Vagina (tissue), 2 donors: Measurements from ENCODE around the gene KRT4. TPM values are rescaled to one million over a fixed set of nuclear protein-coding genes. Genes with fewer than 3 reads are reported as not detected.

Experiments used
- DNase-seq, 2 donors: peaks; one replicate each; pipeline ENCODE4 v3.0.0-alpha.2; 2017; ENCODE audit errors: extremely low spot score in 2 of 2
- H3K27ac ChIP-seq: fragments of 200-600 bp; sonication (generic); one replicate; pipeline ENCODE4 v1.5.1; 2019
- H3K27me3 ChIP-seq: fragments of 200-600 bp; sonication (generic); one replicate; pipeline ENCODE4 v1.5.1; 2019
- H3K36me3 ChIP-seq, 2 donors: fragments of 200-600 bp; sonication (generic); one replicate each; pipeline ENCODE4 v1.5.1; 2017 to 2019
- H3K4me1 ChIP-seq: fragments of 200-600 bp; sonication (generic); one replicate; pipeline ENCODE4 v1.5.1; 2019
- H3K4me3 ChIP-seq, 2 donors: fragments of 200-600 bp; sonication (generic); 1 replicate in 1 of 2; 2 replicates in 1 of 2; pipeline ENCODE4 v1.5.1; 2016 to 2019
- H3K9me3 ChIP-seq: fragments of 200-600 bp; sonication (generic); one replicate; pipeline ENCODE4 v1.5.1; 2019
- CTCF ChIP-seq, 3 experiments: fragments of 450-650 bp in 2 of 3; fragments of 200-600 bp in 1 of 3; sonication (generic) in 1 of 3; IDR thresholded peaks; one replicate each; pipeline ENCODE4 v1.5.1; 2017 to 2019; ENCODE audit warnings: antibody characterized with exemption in 3 of 3, mild to moderate bottlenecking in 2 of 3, moderate library complexity in 2 of 3
- POLR2A ChIP-seq, 2 donors: fragments of 450-650 bp; IDR thresholded peaks; one replicate each; pipeline ENCODE4 v1.6.1; 2017; ENCODE audit warnings: antibody characterized with exemption in 2 of 2, mild to moderate bottlenecking in 2 of 2, moderate library complexity in 2 of 2
- POLR2AphosphoS5 ChIP-seq, 2 donors: sonication (generic); formaldehyde crosslinking; IDR thresholded peaks; one replicate each; pipeline ENCODE4 v1.9.0; 2017; ENCODE audit warnings: antibody characterized with exemption in 2 of 2, mild to moderate bottlenecking in 2 of 2, low read depth in 1 of 2; ENCODE audit not compliant: insufficient read depth in 1 of 2
- intact Hi-C: fragments of 100-400 bp; cut with DNase I; formaldehyde crosslinking; loops from one replicate; pipeline ENCODE4 v1.15.1; 2023
- total RNA-seq: library from RNA; depleted of rRNA; stranded (reverse); fragments of >200 nt; gene quantifications from one replicate; pipeline ENCODE4 v1.2.3, GENCODE V29; 2016

KRT4 gene
- total RNA-seq, 1 donor from 2014 or later, result 354 TPM

- no peak overlapping the region for H3K27ac ChIP-seq
- H3K9me3 ChIP-seq, result no peaks in the 10 kb centered on the region
- no peaks in the 10 kb centered on the region for H3K27me3 ChIP-seq
- intact Hi-C loops, result no loop called here
- H3K4me1 ChIP-seq, result no peaks in the 10 kb centered on the region
- DNase-seq, result no peak
- H3K4me3 ChIP-seq, result no peak overlapping the region
- no peaks in the 10 kb centered on the region for H3K36me3 ChIP-seq
- TF ChIP-seq POLR2A (IDR thresholded peaks at IDR 0.05), result no peak
- TF ChIP-seq CTCF (IDR thresholded peaks at IDR 0.05), result no peak
- no peak for TF ChIP-seq POLR2AphosphoS5 (IDR thresholded peaks at IDR 0.05; ENCODE audit: insufficient read depth in 1 of 2, low read depth in 1 of 2)
These were observed 9.0 kb upstream of the KRT4 start for GRCh38 chr12:52822771-52823510.

- TF ChIP-seq POLR2A (IDR thresholded peaks at IDR 0.05), result no peak
- no peak for TF ChIP-seq CTCF (IDR thresholded peaks at IDR 0.05)
- TF ChIP-seq POLR2AphosphoS5 (IDR thresholded peaks at IDR 0.05; ENCODE audit: insufficient read depth in 1 of 2, low read depth in 1 of 2), result no peak
- intact Hi-C loops, result no loop called here
- no peak for DNase-seq
- Histone ChIP-seq H3K4me1 (no peaks in the 10 kb centered on the region), H3K27ac (no peak overlapping the region), H3K27me3 (no peaks in the 10 kb centered on the region), H3K9me3 (no peaks in the 10 kb centered on the region), H3K36me3 (no peaks in the 10 kb centered on the region), H3K4me3 (no peak overlapping the region)
These were observed 8.1 kb upstream of the KRT4 start for GRCh38 chr12:52821826-52822660.

DNA sequence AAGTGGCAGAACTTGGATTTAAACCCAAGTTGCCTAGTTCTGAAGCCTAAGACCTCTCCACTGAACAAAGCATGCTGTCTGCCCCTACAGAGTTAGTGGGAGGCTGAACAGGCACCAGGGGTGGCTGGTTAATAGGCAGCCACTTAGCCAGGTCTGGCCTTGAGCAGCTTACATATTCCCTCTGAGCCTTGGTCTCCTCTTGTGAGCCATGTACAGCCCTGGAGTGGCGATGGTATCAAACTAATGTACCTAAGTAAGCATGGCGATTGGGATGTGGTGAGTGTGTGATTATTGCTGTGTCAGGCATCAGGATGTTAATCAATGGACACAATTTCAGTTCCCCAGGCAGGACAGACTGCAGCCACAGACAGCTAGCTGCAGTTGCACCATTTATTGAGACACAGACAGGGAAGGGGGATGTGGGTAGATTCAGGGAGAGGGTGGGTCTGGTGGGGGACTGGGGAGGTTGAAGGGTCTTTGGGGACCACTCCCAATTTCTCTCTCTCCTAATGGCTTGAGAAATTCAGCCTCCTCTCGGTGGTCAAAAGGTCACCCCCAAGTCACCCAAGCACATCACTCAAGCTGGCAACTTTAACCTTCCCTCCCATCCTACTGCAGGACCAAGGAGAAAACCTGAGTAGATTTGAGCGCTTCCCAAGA is 7.3 kb upstream of the KRT4 start:
- intact Hi-C loops, result no loop called here
- no peaks in the 10 kb centered on the region for H3K36me3 ChIP-seq
- no peaks in the 10 kb centered on the region for H3K9me3 ChIP-seq
- H3K4me1 ChIP-seq, result no peaks in the 10 kb centered on the region
- no peak overlapping the region for H3K27ac ChIP-seq
- TF ChIP-seq POLR2AphosphoS5 (IDR thresholded peaks at IDR 0.05; ENCODE audit: insufficient read depth in 1 of 2, low read depth in 1 of 2) (no peak), CTCF (IDR thresholded peaks at IDR 0.05) (no peak), POLR2A (IDR thresholded peaks at IDR 0.05) (no peak)
- no peak overlapping the region for H3K4me3 ChIP-seq
- no peaks in the 10 kb centered on the region for H3K27me3 ChIP-seq
- DNase-seq, result no peak

GRCh38 chr12:52820521-52820920 is 6.6 kb upstream of the KRT4 start:
- Histone ChIP-seq H3K4me1 (no peaks in the 10 kb centered on the region), H3K36me3 (no peaks in the 10 kb centered on the region), H3K27me3 (no peaks in the 10 kb centered on the region), H3K27ac (no peak overlapping the region), H3K9me3 (no peaks in the 10 kb centered on the region), H3K4me3 (no peak overlapping the region)
- TF ChIP-seq POLR2AphosphoS5 (IDR thresholded peaks at IDR 0.05; ENCODE audit: insufficient read depth in 1 of 2, low read depth in 1 of 2) (no peak), CTCF (IDR thresholded peaks at IDR 0.05) (no peak), POLR2A (IDR thresholded peaks at IDR 0.05) (no peak)
- intact Hi-C loops, result no loop called here
- no peak for DNase-seq
